ENCODE results near the gene BUB1B. TPM values are rescaled to one million over a fixed set of nuclear protein-coding genes. Genes with fewer than 3 reads are reported as not detected.
"Not testable (repeated sequence)": the region's sequence is repeated elsewhere in the genome, so short reads cannot be mapped to it uniquely, and the experiment has no call there.

The BUB1B gene
- total RNA-seq, 1 experiment from 2014 or later = 92.9 TPM

DNA sequence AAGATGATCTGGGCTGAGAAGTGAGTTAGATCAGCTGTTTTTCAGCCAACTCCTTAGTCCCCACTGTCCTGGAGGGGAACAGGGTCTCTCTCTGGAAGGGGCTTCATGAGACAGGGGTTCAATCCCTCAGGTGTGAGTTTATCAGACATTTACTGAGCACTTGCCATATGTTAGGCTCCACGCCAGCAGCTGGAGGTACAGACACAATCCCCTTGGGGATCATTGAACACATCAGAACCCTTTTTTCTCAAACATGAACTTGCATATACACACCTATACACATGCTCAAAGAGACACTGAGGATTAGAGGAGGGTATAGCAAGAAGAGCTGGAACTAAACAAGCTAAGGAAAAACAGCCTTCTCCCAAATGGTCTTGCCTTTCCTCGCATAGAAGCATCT lies 46.7 kb upstream of the BUB1B start:
- H3K79me2 ChIP-seq (ENCODE audit: insufficient read depth, low read length) = no peaks in the 10 kb centered on the region
- no peaks in the 10 kb centered on the region for H3K36me3 ChIP-seq (ENCODE audit: control insufficient read depth in 1 of 2, insufficient read depth in 2 of 2, low read length in 2 of 2)
- DNase-seq (ENCODE audit: low read depth, low spot score) (no peak), ATAC-seq (no peak)
- no peak overlapping the region for H3K4me3 ChIP-seq (replicated peaks in 1 of 2; ENCODE audit: low read depth in 1 of 2, low read length in 2 of 2)
- ChIA-PET RAD21 (ENCODE audit: low non-redundant PET in 1 of 2, low total read pairs in 2 of 2, uncharacterized antibody in 2 of 2, unreplicated experiment in 2 of 2) (no interaction called here), CTCF (interaction anchor here (1.1 to 3.9 kb wide), 2 partner anchors 9 to 103 kb away, joined by 3 to 34 read pairs; no protein-coding TSS in a partner anchor), POLR2A (no interaction called here)
- H3K4me2 ChIP-seq (ENCODE audit: low read length) = no peak overlapping the region
- H2AFZ ChIP-seq (ENCODE audit: low read depth, low read length, poor library complexity, severe bottlenecking) = no peak overlapping the region
- peaks cover 5 to 6% of the 10 kb centered on the region in 2 experiments for H3K4me1 ChIP-seq (ENCODE audit: control insufficient read depth in 1 of 2, insufficient read depth in 2 of 2, low read length in 2 of 2)
- H3K27me3 ChIP-seq (ENCODE audit: insufficient read depth, low read length) = no peaks in the 10 kb centered on the region
- TF ChIP-seq SRF (IDR thresholded peaks at IDR 0.05; ENCODE audit: low read depth) = no peak
- TF ChIP-seq, protein P1, sequence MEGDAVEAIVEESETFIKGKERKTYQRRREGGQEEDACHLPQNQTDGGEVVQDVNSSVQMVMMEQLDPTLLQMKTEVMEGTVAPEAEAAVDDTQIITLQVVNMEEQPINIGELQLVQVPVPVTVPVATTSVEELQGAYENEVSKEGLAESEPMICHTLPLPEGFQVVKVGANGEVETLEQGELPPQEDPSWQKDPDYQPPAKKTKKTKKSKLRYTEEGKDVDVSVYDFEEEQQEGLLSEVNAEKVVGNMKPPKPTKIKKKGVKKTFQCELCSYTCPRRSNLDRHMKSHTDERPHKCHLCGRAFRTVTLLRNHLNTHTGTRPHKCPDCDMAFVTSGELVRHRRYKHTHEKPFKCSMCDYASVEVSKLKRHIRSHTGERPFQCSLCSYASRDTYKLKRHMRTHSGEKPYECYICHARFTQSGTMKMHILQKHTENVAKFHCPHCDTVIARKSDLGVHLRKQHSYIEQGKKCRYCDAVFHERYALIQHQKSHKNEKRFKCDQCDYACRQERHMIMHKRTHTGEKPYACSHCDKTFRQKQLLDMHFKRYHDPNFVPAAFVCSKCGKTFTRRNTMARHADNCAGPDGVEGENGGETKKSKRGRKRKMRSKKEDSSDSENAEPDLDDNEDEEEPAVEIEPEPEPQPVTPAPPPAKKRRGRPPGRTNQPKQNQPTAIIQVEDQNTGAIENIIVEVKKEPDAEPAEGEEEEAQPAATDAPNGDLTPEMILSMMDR (IDR thresholded peaks at IDR 0.05 in 2 of 3, conservative IDR thresholded peaks at IDR 0.05 in 1 of 3; ENCODE audit: borderline replicate concordance in 1 of 3, insufficient read depth in 1 of 3, low read depth in 2 of 3, low read length in 2 of 3) = no peak
- TF ChIP-seq, protein P2, sequence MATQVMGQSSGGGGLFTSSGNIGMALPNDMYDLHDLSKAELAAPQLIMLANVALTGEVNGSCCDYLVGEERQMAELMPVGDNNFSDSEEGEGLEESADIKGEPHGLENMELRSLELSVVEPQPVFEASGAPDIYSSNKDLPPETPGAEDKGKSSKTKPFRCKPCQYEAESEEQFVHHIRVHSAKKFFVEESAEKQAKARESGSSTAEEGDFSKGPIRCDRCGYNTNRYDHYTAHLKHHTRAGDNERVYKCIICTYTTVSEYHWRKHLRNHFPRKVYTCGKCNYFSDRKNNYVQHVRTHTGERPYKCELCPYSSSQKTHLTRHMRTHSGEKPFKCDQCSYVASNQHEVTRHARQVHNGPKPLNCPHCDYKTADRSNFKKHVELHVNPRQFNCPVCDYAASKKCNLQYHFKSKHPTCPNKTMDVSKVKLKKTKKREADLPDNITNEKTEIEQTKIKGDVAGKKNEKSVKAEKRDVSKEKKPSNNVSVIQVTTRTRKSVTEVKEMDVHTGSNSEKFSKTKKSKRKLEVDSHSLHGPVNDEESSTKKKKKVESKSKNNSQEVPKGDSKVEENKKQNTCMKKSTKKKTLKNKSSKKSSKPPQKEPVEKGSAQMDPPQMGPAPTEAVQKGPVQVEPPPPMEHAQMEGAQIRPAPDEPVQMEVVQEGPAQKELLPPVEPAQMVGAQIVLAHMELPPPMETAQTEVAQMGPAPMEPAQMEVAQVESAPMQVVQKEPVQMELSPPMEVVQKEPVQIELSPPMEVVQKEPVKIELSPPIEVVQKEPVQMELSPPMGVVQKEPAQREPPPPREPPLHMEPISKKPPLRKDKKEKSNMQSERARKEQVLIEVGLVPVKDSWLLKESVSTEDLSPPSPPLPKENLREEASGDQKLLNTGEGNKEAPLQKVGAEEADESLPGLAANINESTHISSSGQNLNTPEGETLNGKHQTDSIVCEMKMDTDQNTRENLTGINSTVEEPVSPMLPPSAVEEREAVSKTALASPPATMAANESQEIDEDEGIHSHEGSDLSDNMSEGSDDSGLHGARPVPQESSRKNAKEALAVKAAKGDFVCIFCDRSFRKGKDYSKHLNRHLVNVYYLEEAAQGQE (IDR thresholded peaks at IDR 0.05; ENCODE audit: low read depth) = no peak
- no peak for TF ChIP-seq YY1 (IDR thresholded peaks at IDR 0.05; ENCODE audit: extremely low read depth, insufficient replicate concordance, low read depth, low read length)
- TF ChIP-seq EZH2 (IDR thresholded peaks at IDR 0.05) = no peak
- no peak for TF ChIP-seq POLR2AphosphoS5 (IDR thresholded peaks at IDR 0.05; ENCODE audit: low read depth, low read length)
- TF ChIP-seq SP1 (IDR thresholded peaks at IDR 0.05; ENCODE audit: low read depth) = no peak
- no peak for TF ChIP-seq TCF7L2 (IDR thresholded peaks at IDR 0.05; ENCODE audit: borderline replicate concordance, extremely low read depth, insufficient read depth, insufficient read length)
- TF ChIP-seq EGR1 (IDR thresholded peaks at IDR 0.05; ENCODE audit: low read depth) = no peak
- TF ChIP-seq, protein P3, sequence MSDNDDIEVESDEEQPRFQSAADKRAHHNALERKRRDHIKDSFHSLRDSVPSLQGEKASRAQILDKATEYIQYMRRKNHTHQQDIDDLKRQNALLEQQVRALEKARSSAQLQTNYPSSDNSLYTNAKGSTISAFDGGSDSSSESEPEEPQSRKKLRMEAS (IDR thresholded peaks at IDR 0.05) = no peak
- no peak for TF ChIP-seq POLR2A (IDR thresholded peaks at IDR 0.05; ENCODE audit: borderline replicate concordance, extremely low read depth, insufficient read depth, insufficient read length)
- no peak for TF ChIP-seq CEBPB (IDR thresholded peaks at IDR 0.05; ENCODE audit: low read depth)
- TF ChIP-seq ZNF274 (IDR thresholded peaks at IDR 0.05; ENCODE audit: low read depth, low read length) = no peak
- no peak for TF ChIP-seq ZFX (IDR thresholded peaks at IDR 0.05)
- TF ChIP-seq FOSL1 (IDR thresholded peaks at IDR 0.05; ENCODE audit: low read depth) = no peak
- TF ChIP-seq, protein P4, sequence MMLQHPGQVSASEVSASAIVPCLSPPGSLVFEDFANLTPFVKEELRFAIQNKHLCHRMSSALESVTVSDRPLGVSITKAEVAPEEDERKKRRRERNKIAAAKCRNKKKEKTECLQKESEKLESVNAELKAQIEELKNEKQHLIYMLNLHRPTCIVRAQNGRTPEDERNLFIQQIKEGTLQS (IDR thresholded peaks at IDR 0.05) = no peak
- no peak for TF ChIP-seq SIN3A (IDR thresholded peaks at IDR 0.05; ENCODE audit: low read depth)
- TF ChIP-seq EZH2phosphoT487 (IDR thresholded peaks at IDR 0.05; ENCODE audit: borderline replicate concordance) = no peak
- intact Hi-C loops (cut with micrococcal nuclease) = no loop called here
- H4K20me1 ChIP-seq (ENCODE audit: insufficient read depth) = no peaks in the 10 kb centered on the region
- H3K27ac ChIP-seq (ENCODE audit: low read depth, low read length) = no peak overlapping the region
- H3K9ac ChIP-seq (ENCODE audit: low read length) = no peak overlapping the region
- no peaks in the 10 kb centered on the region for H3K9me3 ChIP-seq (ENCODE audit: control insufficient read depth in 1 of 2, insufficient read depth in 1 of 2, low read depth in 1 of 2, low read length in 2 of 2)
- H3K9me2 ChIP-seq (ENCODE audit: insufficient read depth) = no peaks in the 10 kb centered on the region
- no TSS peak for BruUV-seq (replicated peaks)

DNA sequence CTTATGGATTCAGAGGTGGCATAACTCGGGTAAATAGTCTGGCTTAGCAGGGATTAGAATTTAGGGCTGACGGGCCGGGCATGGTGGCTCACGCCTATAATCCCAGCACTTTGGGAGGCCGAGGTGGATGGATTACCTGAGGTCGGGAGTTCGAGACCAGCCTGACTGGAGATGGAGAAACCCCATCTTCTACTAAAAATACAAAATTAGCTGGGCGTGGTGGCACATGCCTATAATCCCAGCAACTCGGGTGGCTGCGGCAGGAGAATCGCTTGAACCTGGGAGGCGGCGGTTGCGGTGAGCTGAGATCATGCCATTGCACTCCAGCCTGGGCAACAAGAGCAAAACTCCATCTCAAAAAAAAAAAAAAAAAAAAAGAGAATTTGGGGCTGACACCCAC lies 45.8 kb upstream of the BUB1B start:
- POLR2A ChIA-PET; BruUV-seq (replicated peaks); H3K9ac ChIP-seq (ENCODE audit: low read length); H3K36me3 ChIP-seq (ENCODE audit: control insufficient read depth in 1 of 2, insufficient read depth in 2 of 2, low read length in 2 of 2); H3K27me3 ChIP-seq (ENCODE audit: insufficient read depth, low read length); H3K4me3 ChIP-seq (replicated peaks in 1 of 2; ENCODE audit: low read depth in 1 of 2, low read length in 2 of 2); DNase-seq (ENCODE audit: low read depth, low spot score); H3K9me2 ChIP-seq (ENCODE audit: insufficient read depth); RAD21 ChIA-PET (ENCODE audit: low non-redundant PET in 1 of 2, low total read pairs in 2 of 2, uncharacterized antibody in 2 of 2, unreplicated experiment in 2 of 2); H3K4me1 ChIP-seq (ENCODE audit: control insufficient read depth in 1 of 2, insufficient read depth in 2 of 2, low read length in 2 of 2); H2AFZ ChIP-seq (ENCODE audit: low read depth, low read length, poor library complexity, severe bottlenecking); H3K4me2 ChIP-seq (ENCODE audit: low read length); H3K27ac ChIP-seq (ENCODE audit: low read depth, low read length); H3K9me3 ChIP-seq (ENCODE audit: control insufficient read depth in 1 of 2, insufficient read depth in 1 of 2, low read depth in 1 of 2, low read length in 2 of 2); H3K79me2 ChIP-seq (ENCODE audit: insufficient read depth, low read length); ATAC-seq; H4K20me1 ChIP-seq (ENCODE audit: insufficient read depth); intact Hi-C loops (cut with micrococcal nuclease): not testable (repeated sequence)
- CTCF ChIA-PET = interaction anchor here (1.1 to 3.9 kb wide), 2 partner anchors 10 to 102 kb away, joined by 3 to 34 read pairs; no protein-coding TSS in a partner anchor

Data from HCT116 (cell line).